ENCODE data around the gene EMX1.

The EMX1 gene

DNA sequence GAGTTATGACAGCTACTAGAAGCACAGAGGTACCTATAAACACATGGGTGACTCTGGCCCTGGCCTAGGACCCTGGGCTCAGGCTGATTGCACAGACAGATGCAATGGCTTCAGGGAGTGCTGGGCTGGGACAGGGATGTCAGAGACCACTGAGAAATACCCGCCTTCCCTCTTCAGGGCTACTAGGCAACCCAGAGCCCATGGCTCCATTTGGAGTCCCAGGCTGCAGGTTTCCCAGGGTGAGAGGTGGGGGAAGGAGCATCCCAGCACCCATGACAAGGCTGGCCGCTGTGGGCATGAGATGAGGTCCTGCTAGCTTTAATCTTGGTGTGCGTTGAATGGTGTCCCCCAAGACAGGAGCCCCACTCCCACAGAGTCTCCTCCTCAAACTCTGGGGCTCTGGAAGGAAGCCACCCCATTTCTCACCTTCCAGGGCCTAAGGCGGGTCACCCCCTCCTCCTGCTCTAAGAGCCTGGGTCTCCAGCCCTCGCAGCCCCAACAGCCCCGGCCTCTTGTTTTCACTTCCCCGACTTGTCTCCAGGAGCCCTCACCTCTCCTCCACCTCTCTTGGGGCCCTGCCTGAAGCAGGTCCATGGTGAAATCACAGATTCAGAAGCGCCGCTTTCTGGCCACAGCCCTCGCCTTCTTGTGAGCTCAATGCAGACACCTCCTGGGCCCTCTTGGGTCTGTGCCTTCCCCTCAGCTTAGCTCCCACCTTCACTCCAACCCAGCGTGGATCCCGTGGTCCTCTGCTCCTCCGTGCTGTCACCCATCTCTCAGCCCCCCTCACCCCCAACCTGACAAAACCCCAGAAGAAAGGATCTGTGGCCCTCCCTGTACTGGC lies 41.4 kb downstream of the EMX1 start:
- no peak for DNase-seq (ENCODE audit: low spot score)

GRCh38 chr2:72959554-72959953 lies 42.2 kb downstream of the EMX1 start:
- DNase-seq (ENCODE audit: low spot score) = no peak

DNA sequence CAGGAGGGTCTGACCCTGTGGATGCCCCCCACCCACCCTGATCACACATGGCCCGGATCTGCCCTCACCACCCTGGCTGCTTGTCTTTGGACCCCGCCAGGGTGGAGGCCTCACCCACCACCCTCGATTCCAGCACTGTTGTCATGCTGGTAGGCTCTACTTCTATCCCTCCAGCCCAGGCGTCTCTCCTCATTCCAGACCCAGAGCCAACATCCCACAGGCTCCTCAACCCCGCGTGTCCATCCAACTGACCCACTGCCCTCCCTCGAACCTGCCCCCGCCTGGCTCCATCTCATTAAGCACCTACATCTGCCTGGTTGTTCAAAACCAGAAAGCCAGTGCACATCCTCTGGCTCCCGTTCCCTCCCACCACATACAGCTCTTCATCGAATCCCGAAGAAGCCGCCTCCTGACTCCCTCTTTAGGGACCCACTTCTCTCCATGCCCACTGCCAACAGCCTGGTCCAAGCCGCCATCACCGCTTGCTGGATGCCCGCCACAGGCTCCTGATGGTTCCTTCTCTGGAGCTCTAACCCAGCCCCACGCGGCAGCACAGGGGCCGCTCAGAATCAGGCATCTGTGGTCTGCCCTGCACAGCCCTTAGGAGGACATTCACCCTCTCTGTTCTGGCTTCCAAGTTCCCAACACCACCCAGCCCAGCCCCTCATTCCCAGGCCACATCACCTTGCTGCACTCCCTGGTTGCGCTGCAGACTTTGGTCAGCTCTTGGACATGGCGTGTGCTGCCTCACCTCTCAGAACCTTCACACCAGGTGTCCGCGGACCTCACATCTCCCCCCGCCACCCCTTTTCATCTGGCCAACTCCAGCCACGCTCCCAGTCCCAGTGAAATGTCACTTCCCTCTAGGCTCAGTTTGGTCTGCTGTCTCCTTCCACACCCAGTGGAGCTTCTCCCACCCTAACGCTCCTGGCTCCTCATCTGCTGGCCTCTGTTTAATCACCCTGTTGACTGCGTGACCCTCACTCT lies 43.0 kb downstream of the EMX1 start:
- no peak for DNase-seq (ENCODE audit: low spot score)

DNA sequence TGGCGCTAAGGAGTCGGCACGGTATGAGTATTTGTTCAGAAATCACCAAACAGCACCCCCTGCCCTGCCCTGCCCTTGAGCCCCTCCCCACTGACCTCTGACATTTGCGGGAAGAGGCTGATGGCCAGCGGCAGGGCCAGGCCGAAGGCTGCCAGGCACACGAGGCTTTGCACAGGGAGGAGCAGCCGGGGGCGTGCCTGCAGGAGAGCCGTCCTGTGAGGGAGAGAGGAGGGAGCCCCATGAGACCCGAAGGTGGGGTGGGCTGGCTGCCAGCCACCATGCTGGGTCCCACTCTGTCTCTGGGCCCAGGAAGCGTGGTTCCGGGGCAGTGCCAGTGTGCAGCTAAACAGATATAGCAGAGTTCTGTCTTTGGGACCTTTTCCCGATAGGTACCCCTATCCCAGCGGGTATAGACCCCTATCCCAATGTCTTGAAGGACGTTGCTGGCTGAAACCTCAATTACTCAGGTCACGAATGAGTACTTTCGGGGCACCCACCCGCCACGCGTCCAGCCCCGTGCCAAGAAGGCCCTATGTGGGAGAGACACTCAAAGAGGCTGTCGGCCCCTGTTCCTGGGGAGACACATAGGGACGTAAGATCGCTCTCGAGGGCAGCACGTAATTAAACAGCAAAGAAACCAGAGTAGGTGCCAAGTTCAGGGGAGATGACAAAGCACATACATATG lies 43.9 kb downstream of the EMX1 start:
- DNase-seq (ENCODE audit: low spot score) = no peak

DNA sequence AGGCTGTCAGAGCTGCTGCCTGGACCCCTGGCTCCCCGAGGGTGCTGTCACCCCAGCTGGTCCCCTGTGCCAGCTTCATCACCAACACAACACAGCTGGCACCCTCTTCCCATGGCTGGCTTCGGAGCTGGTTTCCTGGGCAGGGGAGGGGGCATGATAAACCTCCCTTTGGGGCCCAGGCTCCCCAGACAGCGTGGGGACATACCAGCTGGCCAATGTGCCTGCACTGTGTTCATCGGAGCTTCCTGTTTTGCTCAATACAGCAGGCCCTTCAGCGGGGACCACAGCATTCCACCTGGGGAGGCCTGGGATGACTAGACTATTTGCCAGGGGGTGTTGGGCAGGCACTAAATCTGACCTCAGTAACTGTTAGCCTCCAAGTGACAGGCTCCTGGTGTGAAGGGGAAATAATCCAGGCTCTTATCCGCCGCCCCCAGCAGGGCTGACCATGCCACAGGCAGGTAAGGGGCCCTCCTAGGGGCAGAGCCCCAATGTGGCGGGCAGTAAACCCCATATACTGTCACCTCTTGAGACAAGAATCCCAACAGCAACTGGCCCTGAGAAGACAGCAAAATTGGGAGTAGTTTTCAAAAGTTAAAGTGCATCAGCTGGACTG lies 44.6 kb downstream of the EMX1 start:
- DNase-seq (ENCODE audit: low spot score) = no peak

DNA sequence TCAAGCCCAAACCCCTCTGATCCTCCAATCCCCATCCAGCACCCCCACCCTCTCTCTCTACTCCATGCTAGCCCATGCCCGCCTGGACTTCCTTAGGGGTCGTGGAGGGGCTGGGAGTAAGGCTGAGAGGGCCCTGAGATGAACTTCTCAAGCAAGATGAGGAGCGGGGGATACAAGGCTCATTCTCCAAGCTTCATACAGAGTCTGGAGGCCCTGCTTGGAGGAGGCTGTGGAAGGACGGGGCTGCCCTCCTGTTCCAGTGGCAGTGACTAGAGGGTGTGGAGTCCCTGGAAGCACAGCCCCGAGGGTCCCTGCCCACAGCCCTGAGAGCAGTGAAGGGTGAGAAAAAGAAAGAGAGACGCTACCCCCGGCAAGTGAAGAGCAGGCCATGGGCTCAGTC lies 45.6 kb downstream of the EMX1 start:
- DNase-seq (ENCODE audit: low spot score) = no peak

DNA sequence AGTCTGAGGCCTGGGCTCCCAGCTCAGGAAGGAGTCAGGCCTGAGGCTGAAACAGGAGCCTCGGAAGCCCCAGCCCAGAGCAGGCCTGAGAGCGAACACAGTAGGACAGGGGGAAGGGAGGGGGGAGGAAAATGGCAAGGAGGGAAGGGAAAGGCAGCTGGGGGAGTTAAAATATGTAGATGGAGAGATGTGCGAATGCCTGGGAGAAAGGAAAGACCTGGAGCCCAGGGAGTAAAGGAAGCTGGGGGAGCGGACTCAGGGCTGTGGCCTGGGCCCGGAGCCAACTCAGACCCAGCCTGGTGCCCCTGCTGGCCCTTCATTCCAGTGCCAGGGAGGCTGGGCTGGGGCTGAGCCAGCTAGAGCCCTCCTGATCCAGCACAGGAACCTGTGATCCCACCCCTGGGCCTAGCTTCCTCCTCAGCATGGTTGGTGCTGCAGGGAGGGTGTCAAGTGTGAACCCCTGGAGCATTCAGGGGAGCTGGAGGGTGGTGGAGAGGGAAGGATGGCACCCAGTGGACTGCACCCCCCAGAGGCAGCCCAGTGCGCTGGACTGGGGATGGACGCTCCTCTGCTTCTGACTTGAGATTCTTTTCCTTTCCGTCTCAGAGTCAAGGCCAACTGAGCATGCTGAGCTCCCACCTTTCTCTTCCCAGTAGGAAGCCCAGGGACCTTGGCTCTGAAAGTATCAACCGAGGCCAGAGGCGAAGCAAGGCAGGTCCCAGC lies 46.3 kb downstream of the EMX1 start:
- DNase-seq (ENCODE audit: low spot score) = no peak

GRCh38 chr2:72964146-72964525 lies 46.8 kb downstream of the EMX1 start:
- no peak for DNase-seq (ENCODE audit: low spot score)

- no peak for DNase-seq (ENCODE audit: low spot score)
Observed at GRCh38 chr2:72965016-72965415, 47.7 kb downstream of the EMX1 start.

- DNase-seq (ENCODE audit: low spot score) = no peak
Observed at GRCh38 chr2:72965770-72966450, 48.6 kb downstream of the EMX1 start.

DNA sequence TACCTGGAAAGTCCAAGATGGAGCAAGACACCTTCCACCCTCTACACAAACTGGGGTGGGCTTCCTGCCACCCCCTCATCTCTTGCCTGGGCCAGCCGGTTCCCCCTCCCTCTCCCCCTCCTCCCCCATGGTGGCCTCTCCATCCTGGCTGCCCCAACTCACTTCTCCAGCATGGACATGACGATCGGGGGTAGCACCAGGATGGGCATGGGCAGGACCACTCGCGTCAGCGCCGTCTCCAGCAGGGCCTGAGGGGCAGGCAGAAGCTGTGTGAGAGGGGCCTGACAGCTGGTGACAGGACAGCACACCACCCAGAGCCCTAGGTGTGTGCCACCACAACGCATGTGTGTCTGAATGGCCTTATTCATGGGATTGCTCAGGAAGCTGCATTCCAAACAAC lies 51.0 kb downstream of the EMX1 start:
- no peak for DNase-seq (ENCODE audit: low spot score)

DNA sequence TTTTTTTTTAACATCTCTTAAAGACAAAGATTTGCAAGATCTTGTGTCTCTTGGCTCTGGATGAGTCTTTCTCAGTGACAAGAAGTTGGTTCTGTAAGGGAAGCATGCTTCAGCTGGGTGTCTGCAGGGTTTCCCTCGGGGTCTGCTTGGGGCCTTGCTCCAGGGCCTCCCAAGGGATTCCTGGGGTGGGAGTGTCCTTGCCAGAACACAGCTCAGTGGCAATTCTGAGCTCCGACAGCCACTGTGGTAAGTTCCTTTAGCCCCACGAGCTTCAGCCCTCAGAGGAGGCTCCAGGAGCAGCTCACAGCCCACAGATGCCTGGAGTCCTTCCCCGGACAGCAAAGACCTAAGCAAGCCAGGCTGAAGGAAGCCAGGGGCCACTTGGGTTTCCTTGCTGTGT lies 52.4 kb downstream of the EMX1 start:
- DNase-seq (ENCODE audit: low spot score) = no peak

- DNase-seq (ENCODE audit: low spot score) = no peak
Observed at GRCh38 chr2:72971036-72971435, 53.7 kb downstream of the EMX1 start.

DNA sequence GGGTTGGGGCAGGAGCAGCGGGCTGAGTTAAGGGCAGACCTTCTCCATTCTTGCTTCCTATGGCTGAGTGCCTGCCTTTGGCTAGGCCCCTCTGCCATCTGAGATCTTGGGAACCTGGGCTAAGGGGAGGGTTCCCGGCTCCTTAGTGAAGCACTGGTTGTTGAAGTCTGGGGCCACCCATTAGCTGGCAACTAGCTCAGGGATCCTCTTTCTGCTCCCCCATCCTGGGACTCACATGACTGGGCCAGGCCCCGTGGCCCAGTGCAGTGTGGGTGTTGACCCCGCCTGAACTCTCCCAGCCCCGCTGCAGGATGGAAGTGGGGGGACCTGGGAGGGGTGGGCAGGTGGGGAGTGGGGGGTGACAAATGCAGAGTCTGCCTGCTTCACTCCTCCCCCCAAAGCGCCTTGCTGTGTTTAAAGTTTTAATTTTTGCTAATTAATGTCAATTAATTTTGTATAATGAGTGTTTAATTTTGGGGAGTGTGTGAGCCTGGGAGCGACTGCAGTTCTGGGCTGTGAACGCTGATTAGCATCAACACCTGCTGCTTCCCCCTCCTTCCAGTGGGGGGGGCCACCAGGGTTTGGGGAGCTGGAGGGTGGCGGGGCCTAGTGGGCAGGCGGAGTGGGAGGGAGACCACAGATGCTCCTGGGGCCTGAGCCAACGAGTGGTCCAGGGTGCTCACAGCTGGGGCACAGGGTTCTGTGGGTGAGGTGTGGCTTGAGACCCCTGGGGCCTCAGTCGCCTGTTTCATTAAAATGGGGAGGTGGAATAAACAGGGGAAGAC lies 55.2 kb downstream of the EMX1 start:
- no peak for DNase-seq (ENCODE audit: low spot score)

DNA sequence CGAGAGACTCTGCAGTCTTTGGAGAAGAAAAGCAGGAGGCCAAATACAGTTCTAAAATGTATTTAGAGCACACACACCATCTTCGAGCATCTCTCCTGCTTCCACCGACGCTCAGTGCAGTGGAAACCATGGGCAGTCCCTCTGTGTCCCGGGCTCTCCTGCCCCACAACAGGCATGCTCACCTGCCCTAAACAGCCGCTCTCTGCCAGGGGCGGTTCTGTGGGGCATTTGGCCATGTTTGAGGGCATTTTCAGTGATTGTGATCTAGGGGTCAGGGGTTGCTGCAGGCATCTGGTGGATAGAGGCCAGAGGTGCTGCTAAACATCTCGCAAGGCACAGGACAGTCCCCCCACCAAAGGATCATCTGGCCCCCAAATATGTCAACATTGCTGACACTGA lies 55.8 kb downstream of the EMX1 start:
- DNase-seq (ENCODE audit: low spot score) = no peak

- DNase-seq (ENCODE audit: low spot score) = peak; percentile 52
Observed at GRCh38 chr2:72973566-72974435, 56.5 kb downstream of the EMX1 start.

GRCh38 chr2:72974436-72974754 lies 57.1 kb downstream of the EMX1 start:
- no peak for DNase-seq (ENCODE audit: low spot score)

DNA sequence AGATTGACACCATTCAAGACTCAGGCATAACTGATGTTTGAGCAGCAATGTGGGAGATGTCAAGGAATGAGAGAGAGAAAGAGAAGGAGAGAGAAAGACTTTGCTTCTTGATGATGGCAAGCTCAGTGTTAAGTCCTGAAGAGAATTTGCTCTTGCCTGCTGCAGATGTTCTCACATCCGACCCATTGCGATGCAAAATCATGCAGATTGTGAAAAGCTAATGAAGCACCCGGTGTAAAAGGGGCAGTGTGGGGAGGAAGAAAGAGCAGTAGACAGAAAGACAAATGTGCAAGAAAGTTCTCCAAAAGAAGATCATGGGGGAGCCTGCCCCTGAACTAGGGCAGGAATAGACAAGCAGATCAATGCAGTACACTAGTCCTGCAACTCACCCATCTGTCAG lies 57.7 kb downstream of the EMX1 start:
- DNase-seq (ENCODE audit: low spot score) = no peak

DNA sequence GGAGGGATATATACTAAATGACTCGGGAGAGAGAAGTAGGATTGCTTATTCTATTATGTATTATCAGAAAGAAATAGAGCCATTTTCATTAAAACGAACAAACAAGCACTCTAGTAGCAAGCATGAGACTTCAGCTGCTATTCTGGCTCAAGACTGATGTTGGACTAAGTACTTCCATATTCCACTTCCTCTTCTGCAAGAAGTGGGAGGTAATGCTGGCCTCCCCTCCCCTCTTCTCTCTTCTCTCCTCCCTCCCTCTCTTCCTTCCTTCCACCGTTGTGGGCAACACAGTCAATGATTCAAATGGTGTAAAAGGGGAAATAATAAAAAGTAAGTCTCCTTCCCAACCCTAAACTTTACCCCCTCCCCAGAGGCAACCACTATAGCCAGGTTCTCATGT lies 62.6 kb downstream of the EMX1 start:
- DNase-seq (ENCODE audit: low spot score) = no peak
